K562 (cell line): Measurements from ENCODE around the gene DLK2. TPM values are rescaled to one million over a fixed set of nuclear protein-coding genes. Genes with fewer than 3 reads are reported as not detected.

ENCODE experiments used
- ATAC-seq: fragments of 200-7000 bp; cut with Tn5 transposase; 3 replicates; pipeline ENCODE4 v1.9.1; 2020; ENCODE audit warnings: moderate library complexity
- BruUV-seq: library from RNA; stranded (reverse); fragments of 400-500 nt; replicated peaks from 2 replicates; lab custom pipeline; 2021; lab: Mats Ljungman, UMichigan
- CTCF ChIA-PET: fragments of 300-600 bp; formaldehyde crosslinking; extraction: SDS; loops from one replicate; lab custom pipeline; 2021; ENCODE audit warnings: low intra/inter-chr PET ratio; lab: Yijun Ruan, JAX
- POLR2A ChIA-PET: fragments of 300-600, 350-650 bp; sonication (Branson Sonifier 250); formaldehyde crosslinking; extraction: SDS; loops from one replicate; lab custom pipeline; 2021; ENCODE audit warnings: antibody characterized with exemption, inconsistent platforms; lab: Yijun Ruan, JAX
- DNase-seq, 4 experiments: peaks; one replicate each; pipeline versions ENCODE4 v3.0.0 to v3.0.0-alpha.2; 2011 to 2018; ENCODE audit warnings: low spot score in 3 of 4, mixed read lengths in 3 of 4; ENCODE audit errors: extremely low read depth in 1 of 4
- FAIRE-seq: peaks from 2 replicates; lab custom pipeline; 2011; peaks lifted over from hg19 to GRCh38; lab: Jason Lieb, UNC
- H2AFZ ChIP-seq: 2 replicates; pipeline ENCODE4 v1.6.0; 2011; ENCODE audit warnings: low read depth, low read length, control low read depth, inconsistent platforms
- H3K27ac ChIP-seq: fragments of 200-600 bp; 3 replicates; pipeline ENCODE4 v1.8.0; 2011; ENCODE audit warnings: low read depth, mild to moderate bottlenecking, control low read depth, inconsistent platforms, low read length, moderate library complexity, mixed read lengths; ENCODE audit errors: extremely low read depth
- H3K27me3 ChIP-seq, 2 experiments: fragments of 300-600 bp in 1 of 2; 2 replicates in 1 of 2; 3 replicates in 1 of 2; pipeline versions ENCODE4 v1.6.0 to v1.8.0; 2011; ENCODE audit warnings: inconsistent platforms in 2 of 2, low read length in 2 of 2, mild to moderate bottlenecking in 1 of 2, mixed read lengths in 1 of 2, moderate library complexity in 1 of 2; ENCODE audit not compliant: control insufficient read depth in 2 of 2, insufficient read depth in 2 of 2
- H3K36me3 ChIP-seq: fragments of 300-600 bp; 3 replicates; pipeline ENCODE4 v1.8.0; 2011; ENCODE audit warnings: mild to moderate bottlenecking, low read length, inconsistent platforms; ENCODE audit not compliant: control insufficient read depth, insufficient read depth
- H3K4me1 ChIP-seq, 2 experiments: fragments of 200-600 bp in 1 of 2; replicated peaks in 1 of 2; 2 replicates in 1 of 2; 3 replicates in 1 of 2; pipeline versions ENCODE4 v1.5.1 to v1.8.0; 2011; ENCODE audit warnings: inconsistent platforms in 2 of 2, low read length in 2 of 2, mild to moderate bottlenecking in 1 of 2, mixed read lengths in 1 of 2, moderate library complexity in 1 of 2; ENCODE audit not compliant: control insufficient read depth in 2 of 2, insufficient read depth in 2 of 2
- H3K4me2 ChIP-seq: 2 replicates; pipeline ENCODE4 v1.6.1; 2011; ENCODE audit warnings: low read length, control low read depth, inconsistent platforms, mixed read lengths; ENCODE audit not compliant: insufficient read depth
- H3K4me3 ChIP-seq: fragments of 200-600 bp; sonication (generic), shearing (Covaris generic); 2 replicates; pipeline ENCODE4 v1.5.1; 2016; ENCODE audit warnings: control low read depth, inconsistent platforms
- H3K79me2 ChIP-seq: fragments of 200-600 bp; 3 replicates; pipeline ENCODE4 v1.8.0; 2011; ENCODE audit warnings: low read length, inconsistent platforms; ENCODE audit not compliant: control insufficient read depth, insufficient read depth
- H3K9ac ChIP-seq, 2 experiments: 2 replicates each; pipeline versions ENCODE4 v1.6.0 to v1.6.1; 2011; ENCODE audit warnings: low read depth in 2 of 2, low read length in 2 of 2, control low read depth in 1 of 2, inconsistent platforms in 1 of 2, mild to moderate bottlenecking in 1 of 2, mixed read lengths in 1 of 2; ENCODE audit not compliant: insufficient read depth in 1 of 2
- H3K9me1 ChIP-seq: one replicate; pipeline ENCODE4 v1.6.0; 2011; ENCODE audit warnings: inconsistent platforms, mild to moderate bottlenecking, low read length, moderate library complexity; ENCODE audit not compliant: control insufficient read depth, insufficient read depth
- H3K9me3 ChIP-seq: replicated peaks from 2 replicates; pipeline ENCODE4 v1.5.1; 2011; ENCODE audit warnings: low read depth, low read length, inconsistent platforms; ENCODE audit not compliant: control insufficient read depth, insufficient read depth
- H4K20me1 ChIP-seq: replicated peaks from 2 replicates; pipeline ENCODE4 v1.6.1; 2011; ENCODE audit warnings: low read length, inconsistent platforms, mixed read lengths; ENCODE audit not compliant: control insufficient read depth, insufficient read depth
- ATF3 ChIP-seq, 2 experiments: fragments of 450-650 bp in 1 of 2; sonication (generic) in 1 of 2; formaldehyde crosslinking in 1 of 2; IDR thresholded peaks in 1 of 2; conservative IDR thresholded peaks in 1 of 2; 2 replicates each; pipeline versions ENCODE4 v1.6.1 to v1.8.1; 2016 to 2023; ENCODE audit warnings: mild to moderate bottlenecking in 2 of 2, moderate library complexity in 2 of 2, inconsistent platforms in 1 of 2, missing genetic modification reagents in 1 of 2
- CHCHD3 ChIP-seq: fragments of 250-450 bp; sonication (Bioruptor Pico); IDR thresholded peaks from 2 replicates; pipeline ENCODE4 v2.1.2; 2022; ENCODE audit warnings: mild to moderate bottlenecking
- COPS2 ChIP-seq: fragments of 450-650 bp; conservative IDR thresholded peaks from 2 replicates; pipeline ENCODE4 v1.6.1; 2016; ENCODE audit warnings: mild to moderate bottlenecking, moderate library complexity
- ETS2 ChIP-seq: IDR thresholded peaks from 2 replicates; pipeline ENCODE4 v1.6.1; 2016; ENCODE audit warnings: borderline replicate concordance, missing genetic modification characterization, mild to moderate bottlenecking, moderate library complexity, missing compliant biosample characterization; ENCODE audit not compliant: poor library complexity, severe bottlenecking
- HDAC1 ChIP-seq, 2 experiments: fragments of 450-650 bp; IDR thresholded peaks; 2 replicates each; pipeline ENCODE4 v1.6.1; 2016 to 2017; ENCODE audit warnings: inconsistent platforms in 1 of 2, mild to moderate bottlenecking in 1 of 2, moderate library complexity in 1 of 2
- HSF4 ChIP-seq: fragments of 250-450 bp; sonication (Bioruptor Pico); IDR thresholded peaks from 2 replicates; pipeline ENCODE4 v2.1.2; 2022; ENCODE audit warnings: mild to moderate bottlenecking, moderate library complexity, borderline replicate concordance
- NR2C2 ChIP-seq, 2 experiments: fragments of 200-800 bp in 1 of 2; sonication (Bioruptor generic) in 1 of 2; sonication (generic) in 1 of 2; formaldehyde crosslinking in 1 of 2; IDR thresholded peaks; 2 replicates each; pipeline versions ENCODE4 v1.6.1 to v1.8.0; 2016 to 2022; ENCODE audit warnings: mild to moderate bottlenecking in 1 of 2, missing compliant biosample characterization in 1 of 2, missing genetic modification characterization in 1 of 2, missing genetic modification reagents in 1 of 2
- PTBP1 ChIP-seq: fragments of 200-400 bp; formaldehyde crosslinking; IDR thresholded peaks from 2 replicates; pipeline ENCODE4 v1.6.1; 2017; ENCODE audit warnings: low read depth, low read length
- SPI1 ChIP-seq: IDR thresholded peaks from 2 replicates; pipeline ENCODE4 v1.6.1; 2011; ENCODE audit warnings: low read depth, low read length, control low read depth, borderline replicate concordance
- SRSF9 ChIP-seq: fragments of 200-400 bp; formaldehyde crosslinking; IDR thresholded peaks from 2 replicates; pipeline ENCODE4 v1.6.1; 2017; ENCODE audit warnings: low read depth, low read length, borderline replicate concordance
- ZEB2 ChIP-seq: fragments of 450-650 bp; IDR thresholded peaks from 2 replicates; pipeline ENCODE4 v1.6.1; 2016
- ZNF239 ChIP-seq: fragments of 250-450 bp; sonication (Bioruptor Pico); IDR thresholded peaks from 2 replicates; pipeline ENCODE4 v1.4.0; 2020; ENCODE audit warnings: mild to moderate bottlenecking
- ZNF740 ChIP-seq, 3 experiments: fragments of 200-800 bp in 1 of 3; sonication (Bioruptor generic) in 1 of 3; sonication (generic) in 1 of 3; formaldehyde crosslinking in 1 of 3; IDR thresholded peaks; 2 replicates each; pipeline versions ENCODE4 v1.6.1 to v1.8.0; 2016 to 2022; ENCODE audit warnings: mild to moderate bottlenecking in 2 of 3, missing compliant biosample characterization in 2 of 3, missing genetic modification characterization in 2 of 3, missing genetic modification reagents in 1 of 3
- WGBS: fragments of 100-300 bp; shearing (Covaris generic); methylation state at CpG from one replicate; pipeline ENCODE4 v1.1.6; 2016; ENCODE audit warnings: low coverage, mixed read lengths; ENCODE audit not compliant: insufficient coverage; ENCODE audit errors: missing lambda C conversion rate; 5-methylcytosine and 5-hydroxymethylcytosine counted together
- in situ Hi-C: fragments of 300-500 bp; cut with MboI; formaldehyde crosslinking; loops from 4 replicates; pipeline ENCODE4 v1.15.0; 2018; ENCODE audit warnings: inconsistent platforms, mixed read lengths
- intact Hi-C: fragments of 100-400 bp; cut with micrococcal nuclease; formaldehyde crosslinking; loops from 2 replicates; pipeline ENCODE4 v1.14.2; 2022
- polyA plus RNA-seq, 8 experiments: library from polyadenylated mRNA; depleted of rRNA in 4 of 8; stranded (reverse) in 5 of 8; unstranded in 3 of 8; fragments of >200 nt; fragmentation: Nextera tagmentation in 2 of 8; fragmentation: Illumina TruSeq in 1 of 8; extraction: Ambion mirVana in 2 of 8; extraction: Trizol in 1 of 8; gene quantifications; 2 replicates each; pipeline versions ENCODE4 v1.2.1 to v1.2.3, GENCODE V29; 2011 to 2014; ENCODE audit warnings: inconsistent platforms in 1 of 8, missing spikeins in 1 of 8
- total RNA-seq, 7 experiments: library from RNA; depleted of rRNA in 6 of 7; stranded (reverse); fragments of >200 nt in 6 of 7; fragmentation: Illumina TruSeq in 2 of 7; extraction: Trizol in 2 of 7; gene quantifications; 2 replicates each; pipeline versions ENCODE4 v1.2.1 to v1.2.3, GENCODE V29; 2011 to 2021; ENCODE audit warnings: low replicate concordance in 1 of 7
- TF ChIP-seq, protein P1 (sequence below): sonication (generic); formaldehyde crosslinking; IDR thresholded peaks from 2 replicates; pipeline ENCODE4 v1.8.1; 2022; ENCODE audit warnings: missing genetic modification reagents
- TF ChIP-seq, protein P2 (sequence below): fragments of 250-450 bp; sonication (Bioruptor Pico); IDR thresholded peaks from 2 replicates; pipeline ENCODE4 v1.5.0; 2020; ENCODE audit warnings: mild to moderate bottlenecking

The DLK2 gene
- total and polyA plus RNA-seq, 9 of the 15 experiments (the other 6 are each of a cell fraction or from before 2014, with no cell fraction given), result 0.11 to 0.53 (median 0.29) TPM; not detected in 3

DNA sequence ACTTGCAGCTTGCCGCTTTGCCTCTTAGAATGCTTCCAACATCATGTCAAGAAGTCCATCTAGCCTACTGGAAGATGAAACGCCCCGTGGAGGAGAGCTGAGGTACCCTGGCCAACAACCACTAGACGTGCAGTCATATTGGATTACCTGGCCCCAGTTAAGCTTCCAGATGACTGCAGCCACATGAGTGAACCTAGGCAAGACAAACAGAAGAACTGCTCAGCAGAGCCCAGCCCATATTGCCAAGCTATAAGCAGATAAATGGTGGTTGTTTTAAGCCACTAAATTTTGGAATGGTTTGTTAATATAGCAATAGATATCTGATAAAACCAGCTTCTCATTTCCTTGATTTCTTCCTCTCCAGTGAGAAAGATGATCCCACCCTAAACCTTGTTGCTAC, 4.7 kb upstream of the DLK2 start:
- peaks cover 0 to 8% of the 10 kb centered on the region in 2 experiments; a peak in 3 of 5 replicates for H3K4me1 ChIP-seq
- H3K9me1 ChIP-seq, result no peaks in the 10 kb centered on the region
- 2% methylated on average over 4 of the region's 4 CpGs for WGBS
- no TSS peak for BruUV-seq
- no peaks in the 10 kb centered on the region for H4K20me1 ChIP-seq
- H3K27me3 ChIP-seq, result peaks cover 11 to 15% of the 10 kb centered on the region in 2 experiments; a peak in 3 of 5 replicates
- no peak overlapping the region for H3K4me3 ChIP-seq
- ATAC-seq, result no peak
- H2AFZ ChIP-seq, result no peak overlapping the region
- intact Hi-C loops (no loop called here), in situ Hi-C loops (no loop called here)
- no peaks in the 10 kb centered on the region for H3K79me2 ChIP-seq
- FAIRE-seq, result peak; percentile 40
- ChIA-PET CTCF (interaction anchor here (0.9 kb wide), 1 partner anchor 13 kb away, joined by 3 read pairs; no protein-coding TSS in a partner anchor), POLR2A (interaction anchor here (0.5 to 1.5 kb wide), 7 partner anchors 9 to 240 kb away, joined by 3 to 4 read pairs (median 4); partner anchors contain the start of genes POLR1C and YIPF3)
- H3K4me2 ChIP-seq, result no peak overlapping the region
- H3K27ac ChIP-seq, result no peak overlapping the region
- H3K36me3 ChIP-seq, result no peaks in the 10 kb centered on the region
- no peak overlapping the region for H3K9ac ChIP-seq
- no peak for DNase-seq
- H3K9me3 ChIP-seq, result 0 out of 2 replicates have a peak, but pooled peaks cover 6% of the 10 kb centered on the region
- TF ChIP-seq ATF3 (IDR thresholded peaks at IDR 0.05) (no peak), ATF3 (CRISPR knock-in tag; conservative IDR thresholded peaks at IDR 0.05) (no peak), SRSF9 (no peak), SPI1 (no peak), HSF4 (CRISPR knock-in tag) (no peak), NR2C2 (CRISPR knock-in tag; IDR thresholded peaks at IDR 0.05) (no peak), NR2C2 (tag; IDR thresholded peaks at IDR 0.05) (no peak), ZNF740 (CRISPR knock-in tag; IDR thresholded peaks at IDR 0.05) (no peak), ZNF740 (tag; IDR thresholded peaks at IDR 0.05) (no peak), ZEB2 (no peak), COPS2 (no peak), HDAC1 (IDR thresholded peaks at IDR 0.05) (no peak), ZNF239 (no peak), CHCHD3 (CRISPR knock-in tag) (no peak), ETS2 (tag) (no peak), PTBP1 (no peak)
- TF ChIP-seq, protein P1, sequence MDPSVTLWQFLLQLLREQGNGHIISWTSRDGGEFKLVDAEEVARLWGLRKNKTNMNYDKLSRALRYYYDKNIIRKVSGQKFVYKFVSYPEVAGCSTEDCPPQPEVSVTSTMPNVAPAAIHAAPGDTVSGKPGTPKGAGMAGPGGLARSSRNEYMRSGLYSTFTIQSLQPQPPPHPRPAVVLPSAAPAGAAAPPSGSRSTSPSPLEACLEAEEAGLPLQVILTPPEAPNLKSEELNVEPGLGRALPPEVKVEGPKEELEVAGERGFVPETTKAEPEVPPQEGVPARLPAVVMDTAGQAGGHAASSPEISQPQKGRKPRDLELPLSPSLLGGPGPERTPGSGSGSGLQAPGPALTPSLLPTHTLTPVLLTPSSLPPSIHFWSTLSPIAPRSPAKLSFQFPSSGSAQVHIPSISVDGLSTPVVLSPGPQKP (CRISPR knock-in tag), result no peak
- TF ChIP-seq, protein P2, sequence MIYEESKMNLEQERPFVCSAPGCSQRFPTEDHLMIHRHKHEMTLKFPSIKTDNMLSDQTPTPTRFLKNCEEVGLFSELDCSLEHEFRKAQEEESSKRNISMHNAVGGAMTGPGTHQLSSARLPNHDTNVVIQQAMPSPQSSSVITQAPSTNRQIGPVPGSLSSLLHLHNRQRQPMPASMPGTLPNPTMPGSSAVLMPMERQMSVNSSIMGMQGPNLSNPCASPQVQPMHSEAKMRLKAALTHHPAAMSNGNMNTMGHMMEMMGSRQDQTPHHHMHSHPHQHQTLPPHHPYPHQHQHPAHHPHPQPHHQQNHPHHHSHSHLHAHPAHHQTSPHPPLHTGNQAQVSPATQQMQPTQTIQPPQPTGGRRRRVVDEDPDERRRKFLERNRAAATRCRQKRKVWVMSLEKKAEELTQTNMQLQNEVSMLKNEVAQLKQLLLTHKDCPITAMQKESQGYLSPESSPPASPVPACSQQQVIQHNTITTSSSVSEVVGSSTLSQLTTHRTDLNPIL (CRISPR knock-in tag), result no peak
